Spinal cord (tissue), 10 donors: ENCODE results near the gene AMIGO3. TPM values are rescaled to one million over a fixed set of nuclear protein-coding genes. Genes with fewer than 3 reads are reported as not detected.
"Not testable (repeated sequence)": the region's sequence is repeated elsewhere in the genome, so short reads cannot be mapped to it uniquely, and the experiment has no call there.

Source experiments
- DNase-seq, 6 donors: peaks; one replicate each; pipeline versions ENCODE4 v3.0.0 to v3.0.0-alpha.2; 2013 to 2015; ENCODE audit warnings: low spot score in 6 of 6, low read depth in 4 of 6
- H3K27ac ChIP-seq: one replicate; pipeline ENCODE4 v1.5.1; 2013; ENCODE audit warnings: low read depth, low read length, control low read depth
- H3K27me3 ChIP-seq: one replicate; pipeline ENCODE4 v1.6.1; 2013; ENCODE audit warnings: low read length; ENCODE audit not compliant: control insufficient read depth, insufficient read depth
- H3K36me3 ChIP-seq: one replicate; pipeline ENCODE4 v1.6.1; 2013; ENCODE audit warnings: low read length; ENCODE audit not compliant: control insufficient read depth, insufficient read depth
- H3K4me1 ChIP-seq: one replicate; pipeline ENCODE4 v1.6.1; 2013; ENCODE audit warnings: low read length; ENCODE audit not compliant: control insufficient read depth, insufficient read depth
- H3K4me3 ChIP-seq: one replicate; pipeline ENCODE4 v1.5.1; 2013; ENCODE audit warnings: low read depth, low read length, control low read depth
- H3K9me3 ChIP-seq: one replicate; pipeline ENCODE4 v1.6.1; 2013; ENCODE audit warnings: low read length; ENCODE audit not compliant: control insufficient read depth, insufficient read depth
- WGBS: methylation state at CpG from one replicate; pipeline ENCODE4 v1.1.5; 2013; ENCODE audit warnings: missing lambda C conversion rate; ENCODE audit not compliant: insufficient coverage; 5-methylcytosine and 5-hydroxymethylcytosine counted together
- polyA plus RNA-seq, 2 donors: library from polyadenylated mRNA; unstranded; fragments of 120-200 nt; gene quantifications; one replicate each; pipeline ENCODE4 v1.2.1, GENCODE V29; 2013; ENCODE audit not compliant: insufficient read length in 2 of 2
- total RNA-seq, 2 donors: library from RNA; depleted of rRNA in 1 of 2; stranded (reverse); fragments of 120-200 nt in 1 of 2; fragments of >200 nt in 1 of 2; gene quantifications; one replicate each; pipeline versions ENCODE4 v1.2.3 to v1.2.4, GENCODE V29; 2013 to 2014
- donor health status: healthy.

The AMIGO3 gene
- total and polyA plus RNA-seq, 4 donors, result 0.30 to 3.3 (median 2.2) TPM; not detected in 1

GRCh38 chr3:49703956-49704355, 15.5 kb downstream of the AMIGO3 start:
- H3K9me3 ChIP-seq, result no peaks in the 10 kb centered on the region
- peaks cover 94% of the 10 kb centered on the region for H3K36me3 ChIP-seq
- H3K4me1 ChIP-seq, result peaks cover 3% of the 10 kb centered on the region
- 94% methylated on average over 7 of the region's 7 CpGs for WGBS
- no peaks in the 10 kb centered on the region for H3K27me3 ChIP-seq
- H3K27ac ChIP-seq, result no peak overlapping the region
- DNase-seq, result no peak
- H3K4me3 ChIP-seq, result no peak overlapping the region

DNA sequence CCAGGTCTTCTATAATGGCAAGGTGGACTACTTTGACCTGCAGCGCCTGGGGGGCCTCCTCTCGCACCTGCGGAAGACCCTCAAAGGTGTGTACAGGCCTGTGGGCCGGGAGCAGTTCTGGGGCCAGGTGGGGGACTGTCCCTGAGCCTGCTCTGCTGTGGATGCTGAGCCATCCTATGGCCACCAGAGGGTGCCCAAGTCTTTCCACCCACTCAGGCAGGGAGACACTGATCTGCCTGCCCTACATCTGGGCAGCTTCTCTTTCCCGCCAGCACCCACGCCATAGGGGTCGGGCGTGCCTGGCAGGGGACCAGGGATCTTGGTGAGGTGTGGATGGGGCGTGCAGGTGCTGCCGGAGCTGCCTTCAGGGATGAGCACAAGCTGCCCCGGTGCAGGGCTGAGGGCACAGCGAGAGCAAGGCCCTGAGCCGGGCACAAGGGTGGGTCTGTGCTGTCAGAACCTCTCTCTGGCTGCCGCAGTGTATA, 16.0 kb downstream of the AMIGO3 start:
- Histone ChIP-seq H3K36me3 (peaks cover 97% of the 10 kb centered on the region), H3K27ac (no peak overlapping the region)

DNA sequence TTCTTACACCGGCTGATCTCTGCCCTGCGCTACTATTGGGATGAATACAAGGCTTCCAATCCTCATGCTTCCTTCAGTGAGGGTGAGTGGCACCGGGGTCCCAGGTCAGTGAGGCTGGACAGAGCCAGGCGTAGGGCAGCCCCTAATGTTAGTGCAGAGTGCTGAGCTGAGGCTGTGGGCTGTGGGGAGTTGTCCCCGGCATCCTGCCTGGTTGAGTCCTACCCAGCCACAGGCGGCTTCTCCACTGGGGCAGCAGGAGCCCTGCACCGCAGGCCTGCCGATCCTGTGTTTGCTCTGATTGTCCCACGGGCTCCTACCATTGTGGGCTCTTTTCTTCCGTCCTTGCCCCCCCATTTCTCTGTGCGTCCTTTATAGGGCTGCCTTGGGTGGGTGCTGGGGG, 16.8 kb downstream of the AMIGO3 start:
- Histone ChIP-seq H3K36me3 (peaks cover 98% of the 10 kb centered on the region), H3K27me3 (no peaks in the 10 kb centered on the region), H3K27ac (no peak overlapping the region), H3K9me3 (no peaks in the 10 kb centered on the region), H3K4me1 (peaks cover 3% of the 10 kb centered on the region), H3K4me3 (no peak overlapping the region)
- no peak for DNase-seq
- 95% methylated on average over 8 of the region's 11 CpGs for WGBS

More for the DNA sequence above, 16.0 kb downstream of the AMIGO3 start:
- Histone ChIP-seq H3K4me3 (no peak overlapping the region), H3K9me3 (no peaks in the 10 kb centered on the region), H3K4me1 (peaks cover 3% of the 10 kb centered on the region), H3K27me3 (no peaks in the 10 kb centered on the region)
- 69% methylated on average over 14 of the region's 14 CpGs for WGBS
- DNase-seq, result peak in 2 of 6 donors; percentile 67 to 68

DNA sequence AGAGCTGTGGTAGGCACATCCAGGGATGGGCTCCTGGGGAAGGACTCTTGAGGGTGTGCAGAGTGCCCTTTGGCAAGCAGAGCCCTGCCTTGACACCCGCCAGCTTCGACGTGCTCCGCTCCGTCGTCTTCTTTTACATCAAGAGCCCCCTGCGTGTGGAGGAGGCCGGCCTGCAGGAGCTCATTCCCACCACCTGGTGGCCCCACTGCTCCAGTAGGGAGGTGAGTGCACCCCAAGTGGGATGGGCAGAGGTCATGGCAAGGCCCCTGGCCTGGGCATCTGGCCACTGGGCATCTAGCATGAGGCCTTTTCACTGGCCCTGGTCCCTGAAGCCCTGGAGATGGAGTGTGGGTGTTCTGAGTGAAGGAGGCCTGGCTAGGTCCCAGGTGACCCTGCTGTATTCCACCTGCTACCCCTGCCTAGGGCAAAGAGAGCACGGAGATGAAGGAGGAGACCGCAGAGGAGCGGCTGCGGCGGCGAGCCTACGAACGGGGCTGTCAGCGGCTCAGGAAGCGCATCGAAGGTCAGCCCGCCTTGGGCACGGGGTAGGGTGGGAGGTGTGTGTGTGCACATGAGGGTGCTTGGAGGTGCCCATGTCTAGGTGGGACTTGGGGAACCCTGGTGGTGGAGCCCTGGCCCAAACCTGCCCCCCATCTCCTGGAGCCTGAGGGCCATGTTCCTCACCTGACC, 18.0 kb downstream of the AMIGO3 start:
- Histone ChIP-seq H3K4me1 (no peaks in the 10 kb centered on the region), H3K27me3 (no peaks in the 10 kb centered on the region), H3K36me3 (peaks cover 100% of the 10 kb centered on the region), H3K27ac (no peak overlapping the region), H3K9me3 (no peaks in the 10 kb centered on the region), H3K4me3 (no peak overlapping the region)
- 76% methylated on average over 17 of the region's 21 CpGs for WGBS
- no peak for DNase-seq

- Histone ChIP-seq H3K27me3 (no peaks in the 10 kb centered on the region), H3K36me3 (peaks cover 90% of the 10 kb centered on the region), H3K27ac (no peak overlapping the region), H3K4me1 (no peaks in the 10 kb centered on the region), H3K4me3 (no peak overlapping the region), H3K9me3 (no peaks in the 10 kb centered on the region)
- DNase-seq, result no peak
- 69% methylated on average over 13 of the region's 13 CpGs for WGBS
Observed at GRCh38 chr3:49700453-49701128, 18.9 kb downstream of the AMIGO3 start.

DNA sequence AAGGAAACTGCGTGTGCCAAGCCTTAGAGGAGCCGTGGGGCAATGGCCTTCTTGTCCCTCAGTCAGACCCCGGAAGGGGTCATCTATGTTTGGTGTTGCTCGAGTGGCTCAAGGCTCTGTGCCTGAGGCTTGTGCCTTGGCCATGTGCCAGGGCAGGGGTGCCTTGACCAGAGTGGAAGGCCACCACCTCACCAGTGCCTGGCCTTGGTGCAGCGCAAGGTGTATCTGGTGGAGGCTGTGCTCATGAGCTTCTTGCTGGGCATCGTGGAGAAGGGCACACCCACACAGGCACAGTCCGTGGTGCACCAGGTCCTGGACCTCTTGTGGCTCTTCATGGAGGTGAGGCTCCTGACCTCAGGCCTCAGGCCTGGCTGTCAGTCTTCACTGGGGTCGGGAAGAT, 19.5 kb downstream of the AMIGO3 start:
- DNase-seq, result no peak
- 92% methylated on average over 8 of the region's 8 CpGs for WGBS
- Histone ChIP-seq H3K27ac (no peak overlapping the region), H3K4me3 (no peak overlapping the region), H3K4me1 (no peaks in the 10 kb centered on the region), H3K27me3 (no peaks in the 10 kb centered on the region), H3K9me3 (no peaks in the 10 kb centered on the region), H3K36me3 (peaks cover 85% of the 10 kb centered on the region)

GRCh38 chr3:49699281-49699979, 20.1 kb downstream of the AMIGO3 start:
- H3K27me3 ChIP-seq, result no peaks in the 10 kb centered on the region
- H3K27ac ChIP-seq, result no peak overlapping the region
- WGBS, result 92% methylated on average over 10 of the region's 16 CpGs
- H3K36me3 ChIP-seq, result peaks cover 79% of the 10 kb centered on the region
- H3K9me3 ChIP-seq, result no peaks in the 10 kb centered on the region
- no peaks in the 10 kb centered on the region for H3K4me1 ChIP-seq
- DNase-seq, result no peak
- H3K4me3 ChIP-seq, result no peak overlapping the region

GRCh38 chr3:49695350-49696015, 24.0 kb downstream of the AMIGO3 start:
- DNase-seq, H3K27me3 ChIP-seq, H3K9me3 ChIP-seq, H3K4me3 ChIP-seq, H3K27ac ChIP-seq: not testable (repeated sequence)
- no CpG with 5 or more reads among the region's 4 CpGs for WGBS
- Histone ChIP-seq H3K36me3 (peaks cover 42% of the 10 kb centered on the region), H3K4me1 (peaks cover 12% of the 10 kb centered on the region)

DNA sequence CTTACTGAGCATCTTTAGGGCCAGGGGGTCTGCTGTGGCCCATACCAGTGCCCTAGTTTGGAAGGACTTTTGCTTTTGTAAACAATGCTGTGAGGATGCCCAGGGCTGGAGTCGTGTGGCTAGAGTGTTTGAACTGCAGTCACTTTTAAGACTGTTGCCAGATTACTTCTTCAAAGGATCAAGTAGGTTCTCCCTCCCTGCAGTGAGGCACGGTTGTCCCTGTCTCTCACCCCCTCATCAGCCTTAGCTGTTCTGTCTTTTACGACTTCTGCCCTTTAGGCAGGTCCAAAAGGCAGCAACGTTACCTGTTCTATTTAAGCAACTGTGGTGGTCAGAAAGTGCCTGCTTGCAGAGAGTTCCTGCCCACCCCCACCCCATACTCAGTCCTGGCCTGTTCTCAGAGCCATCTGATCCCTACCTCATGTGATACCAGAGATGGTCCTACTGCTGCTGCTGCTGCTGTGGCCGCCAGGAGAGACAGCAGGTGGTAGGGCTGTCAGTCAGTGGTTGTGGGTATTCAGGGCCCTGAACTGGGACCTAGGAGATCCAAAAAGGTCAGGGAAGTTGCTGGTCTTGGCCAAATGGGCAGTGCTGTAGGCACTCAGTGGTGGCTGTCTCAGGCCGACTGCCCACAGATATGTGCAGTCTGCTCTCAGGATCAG, 24.9 kb downstream of the AMIGO3 start:
- 57% methylated on average over 4 of the region's 6 CpGs for WGBS
- not testable (repeated sequence) for H3K9me3 ChIP-seq, H3K27ac ChIP-seq, H3K27me3 ChIP-seq, DNase-seq, H3K4me3 ChIP-seq
- Histone ChIP-seq H3K36me3 (peaks cover 33% of the 10 kb centered on the region), H3K4me1 (peaks cover 19% of the 10 kb centered on the region)
